GM19468 (cell line): Measurements from ENCODE around the gene ELL2.

Experiments
- ATAC-seq: cut with Tn5 transposase; IDR thresholded peaks from one replicate; pipeline ENCODE4 v1.9.1; 2021; ENCODE audit warnings: mild to moderate bottlenecking, moderate library complexity, moderate number of reproducible peaks; ENCODE audit not compliant: unreplicated experiment; ENCODE audit errors: extremely low read depth

The ELL2 gene

DNA sequence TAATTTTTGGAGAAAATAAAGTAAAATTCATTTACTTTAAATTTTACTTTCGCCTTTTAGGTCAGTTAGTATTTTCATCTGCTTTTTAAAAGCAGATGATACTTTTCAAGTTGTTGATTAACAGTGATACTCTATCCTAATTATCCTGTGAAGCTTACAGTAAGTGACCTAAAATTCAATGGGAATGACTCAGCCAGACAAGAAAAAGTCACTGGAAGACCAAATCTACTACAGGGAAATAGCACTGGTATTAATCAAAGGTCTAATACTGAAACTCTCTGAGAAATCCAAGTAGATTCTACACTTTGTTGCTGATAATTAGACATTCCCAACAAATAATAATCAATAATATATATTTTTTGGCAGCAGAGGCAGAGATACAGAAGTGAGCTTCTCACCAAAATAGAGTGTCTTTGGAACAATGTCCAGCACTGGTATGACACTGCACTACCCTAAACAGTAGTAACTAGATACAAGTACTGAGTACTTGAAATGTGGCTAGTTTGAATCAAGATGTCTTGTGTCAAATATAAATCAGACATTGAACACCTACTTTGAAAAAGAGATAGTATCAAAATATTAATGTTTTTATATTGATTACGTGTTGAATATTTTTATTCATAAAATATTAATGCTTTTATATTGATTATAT, 22.8 kb upstream of the ELL2 start:
- ATAC-seq: no peak

GRCh38 chr5:95983509-95983908, 21.9 kb upstream of the ELL2 start:
- no peak for ATAC-seq

- ATAC-seq: no peak
These were observed 21.4 kb upstream of the ELL2 start for GRCh38 chr5:95983080-95983479.

DNA sequence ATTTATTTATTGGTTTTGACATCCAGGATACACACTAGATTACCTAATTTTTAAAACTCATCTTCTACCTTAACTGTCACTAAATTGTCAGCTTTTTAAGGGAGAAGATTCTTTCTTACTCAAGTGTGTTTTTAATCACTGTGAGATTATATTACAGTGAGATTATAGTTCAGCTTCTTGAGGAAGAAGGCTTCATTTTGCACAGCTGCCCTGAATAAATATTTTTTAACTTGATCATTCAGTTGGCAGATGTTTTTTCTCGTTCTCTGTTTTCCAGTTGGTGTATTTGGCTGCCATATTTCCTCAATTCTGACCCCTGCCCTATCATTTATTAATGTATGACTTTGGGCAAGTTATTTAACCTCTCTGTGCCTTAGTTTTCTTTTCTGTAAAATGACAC, 15.0 kb upstream of the ELL2 start:
- ATAC-seq: no peak

- ATAC-seq: no peak
These were observed 14.1 kb upstream of the ELL2 start for GRCh38 chr5:95975703-95976102.

- ATAC-seq: peak; percentile 92
These were observed 12.2 kb upstream of the ELL2 start for GRCh38 chr5:95973793-95974325.

- no peak for ATAC-seq
These were observed 10.5 kb upstream of the ELL2 start for GRCh38 chr5:95972196-95972595.

GRCh38 chr5:95970359-95970704, 8.7 kb upstream of the ELL2 start:
- ATAC-seq: no peak

GRCh38 chr5:95969651-95970358, 8.2 kb upstream of the ELL2 start:
- ATAC-seq: no peak

- no peak for ATAC-seq
These were observed 7.4 kb upstream of the ELL2 start for GRCh38 chr5:95969055-95969454.

DNA sequence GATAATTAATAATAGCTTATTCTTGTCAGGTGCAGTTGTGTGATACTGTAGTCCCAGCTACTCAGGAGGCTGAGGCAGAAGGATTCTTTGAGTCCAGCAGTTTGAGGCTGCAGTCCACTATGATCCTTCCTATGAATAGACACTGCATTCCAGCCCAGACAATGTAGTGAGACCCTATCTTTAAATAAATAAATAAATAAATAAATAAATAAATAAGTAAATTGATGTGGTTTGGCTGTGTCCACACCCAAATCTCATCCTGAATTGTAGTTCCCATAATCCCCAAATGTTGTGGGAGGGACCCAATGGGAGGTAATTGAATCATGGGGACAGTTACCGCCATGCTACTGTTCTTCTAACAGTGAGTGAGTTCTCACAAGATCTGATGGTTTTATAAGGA, 5.6 kb upstream of the ELL2 start:
- no peak for ATAC-seq

- ATAC-seq: no peak
These were observed 4.4 kb upstream of the ELL2 start for GRCh38 chr5:95966005-95966404.

GRCh38 chr5:95963650-95964410, 2.2 kb upstream of the ELL2 start:
- no peak for ATAC-seq

- no peak for ATAC-seq
These were observed 1.1 kb upstream of the ELL2 start for GRCh38 chr5:95962785-95963184.

- ATAC-seq: no peak
These were observed 773 bp upstream of the ELL2 start for GRCh38 chr5:95962475-95962773.

- peak; percentile 42 for ATAC-seq
These were observed 709 bp downstream of the ELL2 start for GRCh38 chr5:95960667-95961616.

- no peak for ATAC-seq
These were observed 1.6 kb downstream of the ELL2 start for GRCh38 chr5:95959888-95960666.

- ATAC-seq: no peak
These were observed 2.4 kb downstream of the ELL2 start for GRCh38 chr5:95959051-95959887.
